Fibroblast of pulmonary artery (primary cell): Measurements from ENCODE around the gene MAGI1.

Experiments
- DNase-seq: peaks from one replicate; pipeline ENCODE4 v3.0.0-alpha.2; 2010; ENCODE audit warnings: low read depth
- H3K4me3 ChIP-seq: replicated peaks from 2 replicates; pipeline ENCODE4 v1.5.1; 2011; ENCODE audit warnings: low read depth, mild to moderate bottlenecking, control low read depth, low read length, moderate library complexity
- TF ChIP-seq, protein P1 (sequence below): IDR thresholded peaks from 2 replicates; pipeline ENCODE4 v1.5.1; 2011; ENCODE audit warnings: mild to moderate bottlenecking, control low read depth, low read length, inconsistent platforms; ENCODE audit errors: missing control alignments

MAGI1 gene

GRCh38 chr3:65844370-65844769 is 194.3 kb downstream of the MAGI1 start:
- DNase-seq = no peak
- H3K4me3 ChIP-seq = no peak overlapping the region
- TF ChIP-seq, protein P1, sequence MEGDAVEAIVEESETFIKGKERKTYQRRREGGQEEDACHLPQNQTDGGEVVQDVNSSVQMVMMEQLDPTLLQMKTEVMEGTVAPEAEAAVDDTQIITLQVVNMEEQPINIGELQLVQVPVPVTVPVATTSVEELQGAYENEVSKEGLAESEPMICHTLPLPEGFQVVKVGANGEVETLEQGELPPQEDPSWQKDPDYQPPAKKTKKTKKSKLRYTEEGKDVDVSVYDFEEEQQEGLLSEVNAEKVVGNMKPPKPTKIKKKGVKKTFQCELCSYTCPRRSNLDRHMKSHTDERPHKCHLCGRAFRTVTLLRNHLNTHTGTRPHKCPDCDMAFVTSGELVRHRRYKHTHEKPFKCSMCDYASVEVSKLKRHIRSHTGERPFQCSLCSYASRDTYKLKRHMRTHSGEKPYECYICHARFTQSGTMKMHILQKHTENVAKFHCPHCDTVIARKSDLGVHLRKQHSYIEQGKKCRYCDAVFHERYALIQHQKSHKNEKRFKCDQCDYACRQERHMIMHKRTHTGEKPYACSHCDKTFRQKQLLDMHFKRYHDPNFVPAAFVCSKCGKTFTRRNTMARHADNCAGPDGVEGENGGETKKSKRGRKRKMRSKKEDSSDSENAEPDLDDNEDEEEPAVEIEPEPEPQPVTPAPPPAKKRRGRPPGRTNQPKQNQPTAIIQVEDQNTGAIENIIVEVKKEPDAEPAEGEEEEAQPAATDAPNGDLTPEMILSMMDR = no peak

- TF ChIP-seq, protein P1 = no peak
- DNase-seq = no peak
- H3K4me3 ChIP-seq = no peak overlapping the region
These were observed 195.0 kb downstream of the MAGI1 start for GRCh38 chr3:65843732-65844131.

GRCh38 chr3:65837604-65838003 is 201.1 kb downstream of the MAGI1 start:
- no peak overlapping the region for H3K4me3 ChIP-seq
- no peak for DNase-seq
- TF ChIP-seq, protein P1 = no peak

DNA sequence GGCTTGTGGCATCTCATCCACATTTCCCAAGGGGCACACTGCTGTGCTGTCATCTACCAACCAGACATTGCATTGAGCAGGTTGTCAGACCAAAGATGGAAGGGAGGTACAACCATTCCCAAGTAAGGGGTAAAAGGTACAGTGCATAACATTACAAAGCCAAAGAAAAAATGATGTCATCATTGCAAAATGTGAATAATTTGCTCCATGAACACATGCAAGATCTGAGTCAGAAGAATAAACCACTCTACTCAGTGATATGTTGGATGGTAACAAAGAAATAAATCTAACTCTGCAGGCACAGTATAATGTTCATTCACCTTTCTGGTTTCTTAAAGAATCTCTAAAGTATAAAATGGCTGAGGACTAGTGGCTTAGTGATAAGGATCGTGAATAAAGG is 202.7 kb downstream of the MAGI1 start:
- peak; percentile 56 for DNase-seq
- TF ChIP-seq, protein P1 = no peak
- H3K4me3 ChIP-seq = no peak overlapping the region

DNA sequence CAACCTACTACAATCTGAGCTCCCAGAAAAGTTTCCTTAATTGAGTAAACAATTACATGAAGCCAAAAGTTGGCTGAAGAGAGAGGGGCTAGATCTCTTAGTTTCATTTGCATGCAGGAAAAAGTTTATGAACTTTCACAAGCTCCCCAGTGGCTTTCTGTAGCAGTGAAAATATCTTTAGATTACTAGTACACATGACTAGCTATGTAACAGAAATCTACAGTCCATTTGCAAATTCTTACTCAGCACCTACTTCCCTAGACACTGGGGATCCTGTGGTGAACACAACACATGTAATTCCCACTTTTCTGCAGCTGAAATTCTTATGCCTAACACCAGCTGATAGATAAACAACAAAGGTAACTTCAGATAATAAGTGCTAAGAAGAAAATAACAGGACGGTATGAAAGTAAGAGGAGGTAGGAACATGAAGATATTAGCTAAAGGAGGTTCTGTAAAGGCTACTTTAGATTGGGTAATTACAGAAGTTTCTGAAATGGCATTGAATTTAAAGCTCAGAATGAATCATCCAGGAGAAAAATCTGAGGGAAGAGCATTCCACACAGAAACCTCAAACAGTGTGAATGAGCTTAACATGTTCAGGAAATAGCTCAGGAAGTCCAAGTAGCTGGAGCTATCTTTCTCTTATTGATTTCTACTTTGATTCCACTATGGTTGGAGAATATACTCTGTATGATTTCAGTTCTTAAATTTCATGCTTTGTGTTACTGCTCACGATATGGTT is 204.8 kb downstream of the MAGI1 start:
- DNase-seq = peak; percentile 72
- TF ChIP-seq, protein P1 = no peak
- no peak overlapping the region for H3K4me3 ChIP-seq

DNA sequence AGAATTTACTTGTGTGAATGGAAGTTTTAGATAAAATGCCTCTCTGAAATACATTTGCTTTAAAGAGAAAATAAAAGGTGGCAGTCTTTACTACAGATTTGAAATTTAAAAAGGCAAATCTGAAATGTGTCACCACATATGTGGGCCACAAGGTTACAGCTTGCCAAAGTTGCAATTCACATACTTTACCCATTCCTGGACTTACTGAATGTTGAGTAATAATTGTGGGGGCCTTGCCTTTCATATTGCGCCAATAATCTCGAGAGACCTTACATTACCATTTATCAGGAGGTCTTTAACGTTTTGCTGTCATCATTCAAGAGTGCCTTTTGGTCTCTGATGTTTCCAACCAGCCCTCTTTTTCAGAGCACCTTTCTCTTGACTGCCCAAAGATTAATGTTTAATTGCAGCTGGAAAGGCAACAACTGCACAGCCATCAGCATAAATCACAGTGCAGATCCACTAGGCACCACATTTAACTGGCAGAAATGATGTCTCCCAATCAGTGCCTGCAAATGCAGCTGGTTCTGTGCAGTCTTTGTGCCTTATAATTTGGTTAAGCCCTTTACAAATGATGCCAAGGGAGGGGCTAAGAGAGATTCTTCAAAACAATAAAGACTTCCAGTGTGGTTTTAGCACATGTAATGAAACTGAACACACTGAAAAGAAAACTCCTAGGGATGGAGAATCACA is 206.8 kb downstream of the MAGI1 start:
- H3K4me3 ChIP-seq = no peak overlapping the region
- peak; percentile 91 for DNase-seq
- TF ChIP-seq, protein P1 = no peak
